Liver (tissue), 4 donors: Measurements from ENCODE around the gene RARG. TPM values are rescaled to one million over a fixed set of nuclear protein-coding genes. Genes with fewer than 3 reads are reported as not detected.

Experiments used
- polyA plus RNA-seq, 2 donors: library from polyadenylated mRNA; stranded (reverse) in 1 of 2; unstranded in 1 of 2; fragments of 200-250 nt in 1 of 2; fragments of >200 nt in 1 of 2; fragmentation: Nextera tagmentation in 1 of 2; extraction: Ambion mirVana in 1 of 2; gene quantifications; one replicate each; pipeline versions ENCODE4 v1.2.1 to v1.2.3, GENCODE V29; 2013 to 2015
- total RNA-seq, 2 donors: library from RNA; depleted of rRNA; stranded (reverse); fragments of >200 nt; gene quantifications; one replicate each; pipeline ENCODE4 v1.2.3, GENCODE V29; 2014
- donor health status: healthy.
- donor health status: healthy.
- donor health status: healthy.

The RARG gene
- total and polyA plus RNA-seq, 4 donors = 1.7 to 3.1 (median 2.7) TPM

Other genes starting within 250 kb of the RARG start
- 100 to 1,000 TPM; 264 to 273 TPM for gene EIF4B, start 225.8 kb downstream of the RARG start, total RNA-seq
- 10 to 100 TPM; 32.1 to 73.2 TPM for gene EIF4B, start 225.8 kb downstream of the RARG start, polyA plus RNA-seq
- gene TNS2, start 182.1 kb downstream of the RARG start, total RNA-seq = 10 to 100 TPM; 11.7 to 94.0 TPM
- gene TNS2, start 182.1 kb downstream of the RARG start, polyA plus RNA-seq = 10 to 100 TPM; 44.7 to 47.2 TPM
- 10 to 100 TPM in 1 of 2 donors, 1 to 10 TPM in 1; 6.0 to 15.2 TPM for gene SPRYD3, start 152.8 kb downstream of the RARG start, total RNA-seq
- 10 to 100 TPM; 11.3 to 20.3 TPM for gene SPRYD3, start 152.8 kb downstream of the RARG start, polyA plus RNA-seq
- 10 to 100 TPM in 1 of 2 donors, 1 to 10 TPM in 1; 1.6 to 13.6 TPM for gene IGFBP6, start 134.5 kb downstream of the RARG start, total RNA-seq
- 10 to 100 TPM; 10.5 to 17.6 TPM for gene IGFBP6, start 134.5 kb downstream of the RARG start, polyA plus RNA-seq
- gene SOAT2, start 128.7 kb downstream of the RARG start, total RNA-seq = 1 to 10 TPM in 1 of 2 donors, under 1 TPM in 1; 0.92 to 9.4 TPM
- 1 to 10 TPM in 1 of 2 donors, under 1 TPM in 1; 0.48 to 1.6 TPM for gene SOAT2, start 128.7 kb downstream of the RARG start, polyA plus RNA-seq
- gene ZNF740, start 51.5 kb downstream of the RARG start, total RNA-seq = 10 to 100 TPM in 1 of 2 donors, 1 to 10 TPM in 1; 8.4 to 14.4 TPM
- gene ZNF740, start 51.5 kb downstream of the RARG start, polyA plus RNA-seq = 1 to 10 TPM; 1.4 to 4.3 TPM
- gene CSAD, start 51.3 kb downstream of the RARG start, total RNA-seq = 10 to 100 TPM in 1 of 2 donors, 1 to 10 TPM in 1; 4.4 to 37.1 TPM
- gene CSAD, start 51.3 kb downstream of the RARG start, polyA plus RNA-seq = 10 to 100 TPM; 33.1 to 41.5 TPM
- gene ITGB7, start 25.0 kb downstream of the RARG start, total RNA-seq = 1 to 10 TPM; 1.7 to 1.8 TPM
- gene ITGB7, start 25.0 kb downstream of the RARG start, polyA plus RNA-seq = 1 to 10 TPM; 2.4 TPM
- gene ESPL1, start 36.1 kb upstream of the RARG start, total RNA-seq = 10 to 100 TPM in 1 of 2 donors, 1 to 10 TPM in 1; 3.4 to 19.3 TPM
- 1 to 10 TPM; 2.8 to 3.9 TPM for gene ESPL1, start 36.1 kb upstream of the RARG start, polyA plus RNA-seq
- gene PFDN5, start 63.3 kb upstream of the RARG start, total RNA-seq = 100 to 1,000 TPM; 118 to 176 TPM
- gene PFDN5, start 63.3 kb upstream of the RARG start, polyA plus RNA-seq = 100 to 1,000 TPM; 237 to 245 TPM
- 10 to 100 TPM; 15.0 to 18.8 TPM for gene MYG1, start 67.5 kb upstream of the RARG start, total RNA-seq
- gene MYG1, start 67.5 kb upstream of the RARG start, polyA plus RNA-seq = 10 to 100 TPM; 19.8 to 28.0 TPM
- 10 to 100 TPM; 25.4 to 37.0 TPM for gene AAAS, start 89.4 kb upstream of the RARG start, total RNA-seq
- 10 to 100 TPM; 17.3 to 18.8 TPM for gene AAAS, start 89.4 kb upstream of the RARG start, polyA plus RNA-seq
- gene SP7, start 104.1 kb upstream of the RARG start, total RNA-seq = not detected
- gene SP7, start 104.1 kb upstream of the RARG start, polyA plus RNA-seq = not detected
- gene SP1, start 148.0 kb upstream of the RARG start, total RNA-seq = 10 to 100 TPM; 28.4 to 36.5 TPM
- gene SP1, start 148.0 kb upstream of the RARG start, polyA plus RNA-seq = 1 to 10 TPM; 3.8 to 7.9 TPM
- gene AMHR2, start 191.6 kb upstream of the RARG start, total RNA-seq = under 1 TPM; 0.67 to 0.89 TPM
- gene AMHR2, start 191.6 kb upstream of the RARG start, polyA plus RNA-seq = 1 to 10 TPM in 1 of 2 donors, under 1 TPM in 1; 0.96 to 1.3 TPM
- 10 to 100 TPM; 18.2 to 21.3 TPM for gene PRR13, start 209.5 kb upstream of the RARG start, total RNA-seq
- gene PRR13, start 209.5 kb upstream of the RARG start, polyA plus RNA-seq = 100 to 1,000 TPM; 101 to 107 TPM
- gene PCBP2, start 219.9 kb upstream of the RARG start, total RNA-seq = 100 to 1,000 TPM; 224 to 377 TPM
- 100 to 1,000 TPM; 130 to 222 TPM for gene PCBP2, start 219.9 kb upstream of the RARG start, polyA plus RNA-seq